HFF-Myc (cell line): ENCODE measurements around the gene SP2.

Experiments
- DNase-seq: peaks from one replicate; pipeline ENCODE4 v3.0.0-alpha.2; 2011; ENCODE audit warnings: low read depth; ENCODE audit errors: extremely low read depth
- H3K4me3 ChIP-seq: replicated peaks from 2 replicates; pipeline ENCODE4 v1.5.1; 2011; ENCODE audit warnings: low read depth, mild to moderate bottlenecking, control low read depth, low read length
- CTCF ChIP-seq: IDR thresholded peaks from 2 replicates; pipeline ENCODE4 v1.5.1; 2012; ENCODE audit warnings: mild to moderate bottlenecking, low read depth, low read length, control low read depth; ENCODE audit errors: missing control alignments

The SP2 gene

DNA sequence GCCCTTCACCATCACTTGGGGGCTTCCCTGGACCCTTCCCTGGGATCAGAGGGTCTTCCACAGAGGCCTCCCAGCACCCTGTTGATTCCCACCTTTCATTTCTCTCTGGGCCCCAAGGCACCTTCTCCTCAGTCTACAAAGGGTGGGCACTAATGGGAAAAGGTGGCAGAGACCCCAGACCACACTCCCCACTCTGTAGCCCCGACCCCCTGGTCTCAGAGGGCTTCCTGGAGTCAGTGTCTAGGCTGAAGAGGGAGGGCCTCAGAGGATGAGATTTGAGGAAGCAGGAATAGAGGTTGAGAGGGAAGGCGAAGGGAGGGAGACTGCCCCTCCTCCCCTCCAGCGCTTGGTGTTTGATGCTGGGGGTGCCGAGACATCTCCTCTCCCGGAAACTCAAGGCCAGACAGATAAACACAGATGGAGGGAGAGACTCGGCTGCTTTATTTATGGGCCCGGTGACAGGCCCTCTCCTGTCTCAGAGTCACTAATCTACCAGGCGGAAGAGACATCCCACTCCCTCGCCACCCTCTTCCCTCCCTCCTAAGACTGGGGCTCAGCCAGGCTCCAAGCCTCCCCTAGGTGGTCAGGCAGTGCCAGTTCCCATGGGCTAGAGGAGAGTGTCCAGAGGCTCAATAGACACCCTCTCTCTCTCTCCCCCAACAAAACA is 18.5 kb upstream of the SP2 start:
- no peak for DNase-seq
- no peak for TF ChIP-seq CTCF
- H3K4me3 ChIP-seq: no peak overlapping the region

DNA sequence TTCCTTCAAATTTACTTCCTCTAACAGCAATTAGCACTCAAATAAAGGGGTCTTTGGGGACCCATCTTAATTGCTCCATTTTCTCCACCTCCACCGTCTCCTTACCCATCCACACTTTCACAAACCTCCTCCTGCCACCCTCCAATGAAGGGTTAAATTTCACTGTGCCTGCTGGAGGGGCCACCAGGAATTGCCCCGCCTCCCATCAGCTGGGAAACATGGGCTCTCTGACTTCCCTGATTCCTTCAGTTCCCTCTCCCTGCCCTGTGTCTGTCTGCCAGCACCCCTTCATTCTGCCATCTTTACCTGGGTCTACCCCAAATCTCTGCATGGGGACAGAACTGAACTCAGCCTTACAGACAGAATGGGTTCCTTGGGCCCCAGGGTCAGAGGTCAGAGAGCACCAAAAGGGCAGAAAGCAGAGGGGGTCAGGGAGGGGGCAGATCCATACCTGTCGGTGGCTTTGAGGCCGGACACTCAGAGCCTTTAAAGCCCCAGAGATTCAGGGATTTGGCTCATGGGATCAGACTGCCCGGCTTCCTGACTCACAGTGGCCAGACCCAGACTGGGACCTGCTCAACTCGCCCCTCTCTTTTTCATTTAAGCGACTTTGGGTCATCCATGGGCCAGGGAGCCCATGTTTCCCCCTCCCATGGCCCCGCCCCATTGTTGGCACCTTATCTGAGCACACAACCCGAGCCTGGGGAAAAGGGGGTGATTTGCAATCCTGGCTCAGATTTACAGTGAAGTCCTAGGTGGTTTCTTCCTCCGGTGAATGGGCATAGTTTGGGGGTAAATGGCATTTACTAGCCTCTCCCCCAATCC is 17.6 kb upstream of the SP2 start:
- no peak for DNase-seq
- TF ChIP-seq CTCF: no peak
- no peak overlapping the region for H3K4me3 ChIP-seq

- TF ChIP-seq CTCF: no peak
- DNase-seq: no peak
- H3K4me3 ChIP-seq: no peak overlapping the region
These were observed 16.9 kb upstream of the SP2 start for GRCh38 chr17:47879028-47879585.

- no peak overlapping the region for H3K4me3 ChIP-seq
- TF ChIP-seq CTCF: no peak
- no peak for DNase-seq
These were observed 16.1 kb upstream of the SP2 start for GRCh38 chr17:47879776-47880454.

DNA sequence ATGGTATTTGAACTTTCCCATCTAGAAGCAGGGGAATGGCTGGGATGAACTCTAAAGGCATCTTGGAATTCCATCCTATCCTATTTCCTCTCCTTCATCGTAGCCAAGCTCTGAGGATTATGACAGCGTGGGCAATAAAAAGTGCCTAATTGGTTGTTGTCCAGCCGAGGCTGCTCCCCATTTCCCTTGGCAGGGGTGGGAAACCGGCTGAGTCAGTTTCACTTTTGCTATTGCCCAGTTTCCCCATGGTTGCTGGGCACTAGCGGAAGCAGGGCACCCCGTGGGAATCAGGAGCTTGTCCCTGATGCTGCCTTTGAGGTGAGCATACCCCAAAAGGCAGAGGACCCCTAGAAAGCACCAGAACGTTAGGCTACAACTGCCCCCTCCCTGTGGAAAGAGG is 13.8 kb upstream of the SP2 start:
- TF ChIP-seq CTCF: no peak
- no peak for DNase-seq
- H3K4me3 ChIP-seq: no peak overlapping the region

GRCh38 chr17:47882695-47883588 is 13.1 kb upstream of the SP2 start:
- DNase-seq: no peak
- no peak for TF ChIP-seq CTCF
- H3K4me3 ChIP-seq: no peak overlapping the region
